Dermis blood vessel endothelial cell (primary cell): ENCODE measurements around the gene CCL5. TPM values are rescaled to one million over a fixed set of nuclear protein-coding genes. Genes with fewer than 3 reads are reported as not detected.
"Not testable (repeated sequence)": the region's sequence is repeated elsewhere in the genome, so short reads cannot be mapped to it uniquely, and the experiment has no call there.

Experiments
- DNase-seq: peaks from one replicate; pipeline ENCODE4 v3.0.0; 2010
- total RNA-seq: library from RNA; depleted of rRNA; stranded (reverse); fragments of >200 nt; gene quantifications from 2 replicates; pipeline ENCODE4 v1.2.3, GENCODE V29; 2014

CCL5 gene
- total RNA-seq, 1 donor from 2014 or later, result 0.17 TPM

DNA sequence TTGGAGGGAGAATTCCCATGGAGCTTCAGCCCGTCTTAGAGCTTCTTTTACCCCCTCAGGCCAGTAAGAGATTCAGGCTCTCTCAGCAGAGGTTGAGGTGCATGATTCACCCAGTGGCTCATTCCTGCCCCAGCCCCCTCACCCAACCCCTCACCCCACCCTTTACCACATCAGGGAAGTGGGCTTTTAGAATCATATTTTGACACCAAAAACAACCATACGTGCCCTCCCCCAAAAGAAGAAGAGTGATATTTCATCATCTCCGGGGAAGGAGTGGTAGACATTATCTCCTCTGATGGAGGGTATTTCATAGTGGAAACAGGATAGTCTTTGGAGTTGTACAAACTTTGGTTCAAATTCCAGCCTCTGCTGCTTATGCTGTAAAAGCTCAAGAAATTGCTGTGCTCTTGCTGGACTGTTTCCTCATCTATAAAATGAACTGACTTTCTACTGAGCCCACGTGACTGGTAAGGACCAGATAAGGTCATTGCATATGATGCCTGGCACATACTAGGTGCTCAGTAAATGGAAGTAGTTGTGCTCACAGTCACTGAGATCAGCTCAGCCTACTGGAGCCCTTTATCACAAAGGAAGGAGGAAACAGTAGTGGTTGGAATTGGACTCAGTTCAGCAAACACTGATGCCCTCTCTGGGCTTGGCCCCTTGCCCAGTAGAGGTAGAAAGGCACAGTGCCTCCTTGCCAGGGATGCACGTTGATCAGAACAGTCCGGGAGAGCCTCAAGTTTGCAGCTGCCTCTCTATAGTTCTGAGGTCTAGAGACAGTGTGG, 18.3 kb upstream of the CCL5 start:
- DNase-seq, result peak; percentile 12

DNA sequence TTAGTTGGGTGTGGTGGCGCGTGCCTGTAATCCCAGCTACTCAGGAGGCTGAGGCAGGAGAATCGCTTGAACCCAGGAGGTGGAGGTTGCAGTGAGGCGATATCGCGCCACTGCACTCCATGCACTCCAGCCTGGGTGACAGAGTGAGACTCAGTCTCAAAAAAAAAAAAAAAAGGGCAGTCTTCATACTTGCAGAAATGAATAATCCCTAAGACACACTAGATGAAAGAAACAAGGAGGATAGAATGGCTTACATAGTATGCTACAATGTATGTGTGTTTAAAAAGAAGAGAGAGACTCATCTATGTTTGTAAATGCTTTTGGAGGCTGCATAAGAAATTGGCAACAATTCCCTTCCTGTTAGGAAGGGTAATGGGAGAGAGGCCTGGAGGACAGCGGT, 17.6 kb upstream of the CCL5 start:
- not testable (repeated sequence) for DNase-seq

DNA sequence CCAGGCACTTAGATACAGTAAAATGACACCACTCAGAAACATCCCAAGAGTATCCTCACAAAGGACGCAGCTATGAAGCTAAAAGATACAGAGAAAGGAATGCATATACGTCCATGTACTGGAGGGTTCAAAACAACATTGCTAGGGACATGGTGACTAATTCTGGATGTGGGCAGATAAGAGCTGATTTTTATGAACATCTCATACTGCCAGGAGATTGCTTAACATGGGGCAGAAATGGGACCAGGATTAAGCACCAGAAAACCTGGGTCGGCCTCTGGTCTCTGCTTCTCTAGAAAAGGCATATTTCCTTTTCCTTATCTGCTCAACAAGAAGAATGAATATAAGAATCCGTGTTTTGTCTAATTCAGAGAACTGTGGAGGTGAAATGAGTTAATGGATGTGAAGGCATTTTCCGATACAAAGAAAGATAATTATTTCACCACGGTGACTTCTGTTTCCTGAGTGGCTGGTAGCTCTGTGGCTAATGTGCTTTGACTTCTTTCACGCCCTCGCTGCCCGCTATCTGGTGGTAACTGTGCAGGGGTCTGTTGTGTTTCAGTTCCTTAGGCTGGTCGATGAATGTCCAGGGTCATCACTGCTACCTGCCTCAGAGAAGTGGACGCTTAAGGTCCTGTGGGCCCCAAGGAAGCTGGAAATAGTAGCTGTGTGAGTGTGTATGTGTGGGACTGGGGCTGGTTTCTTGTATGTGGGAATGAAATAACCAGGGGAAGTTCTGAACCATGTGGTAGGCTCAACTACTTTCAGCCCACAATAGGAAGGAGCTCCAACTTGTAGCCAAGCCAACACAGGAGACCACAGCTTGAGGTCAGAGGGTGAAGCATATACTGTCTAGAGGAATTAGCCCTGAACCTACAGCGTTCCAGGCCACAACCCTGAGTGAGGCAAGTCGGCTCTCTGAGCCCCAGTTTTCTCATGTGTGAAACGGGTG, 15.8 kb upstream of the CCL5 start:
- no peak for DNase-seq

DNA sequence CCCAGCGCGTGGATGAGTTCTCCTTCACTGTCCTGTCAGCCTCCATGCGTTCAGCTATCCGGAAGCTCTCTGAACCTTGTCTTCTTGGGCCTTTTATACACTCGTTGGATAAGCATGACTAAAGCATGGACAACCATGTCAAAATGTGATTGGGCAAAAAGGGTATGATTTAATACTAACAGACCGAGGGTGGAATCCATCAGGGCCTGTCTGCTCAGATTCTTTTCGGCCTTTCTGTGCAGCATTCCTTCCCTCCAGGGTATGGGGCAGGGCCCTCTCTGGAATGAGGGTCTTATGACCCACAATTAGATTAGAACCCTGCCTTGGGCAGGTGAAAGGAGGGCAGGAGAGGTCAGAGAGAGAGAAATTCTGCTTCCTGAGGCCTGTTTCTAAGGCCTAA, 14.0 kb upstream of the CCL5 start:
- DNase-seq, result no peak

DNA sequence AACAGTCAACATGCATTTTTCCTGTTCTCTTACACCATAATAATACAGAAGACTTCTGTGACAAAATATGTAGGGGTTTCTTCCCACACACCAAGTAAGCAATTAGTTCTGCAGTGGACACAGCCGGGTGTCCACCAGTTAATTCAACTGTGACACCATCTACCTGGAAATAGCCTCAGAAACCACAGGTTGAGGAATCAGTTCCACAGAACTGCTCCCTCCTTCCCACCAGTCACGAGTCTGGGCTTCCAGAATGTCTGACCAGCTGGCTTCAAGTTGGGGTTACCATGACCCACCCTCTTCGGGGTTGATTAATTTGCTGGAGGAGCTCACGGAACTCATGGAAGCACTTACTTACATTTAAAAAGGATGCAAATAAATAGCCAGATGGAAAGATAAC, 13.6 kb upstream of the CCL5 start:
- DNase-seq, result no peak

DNA sequence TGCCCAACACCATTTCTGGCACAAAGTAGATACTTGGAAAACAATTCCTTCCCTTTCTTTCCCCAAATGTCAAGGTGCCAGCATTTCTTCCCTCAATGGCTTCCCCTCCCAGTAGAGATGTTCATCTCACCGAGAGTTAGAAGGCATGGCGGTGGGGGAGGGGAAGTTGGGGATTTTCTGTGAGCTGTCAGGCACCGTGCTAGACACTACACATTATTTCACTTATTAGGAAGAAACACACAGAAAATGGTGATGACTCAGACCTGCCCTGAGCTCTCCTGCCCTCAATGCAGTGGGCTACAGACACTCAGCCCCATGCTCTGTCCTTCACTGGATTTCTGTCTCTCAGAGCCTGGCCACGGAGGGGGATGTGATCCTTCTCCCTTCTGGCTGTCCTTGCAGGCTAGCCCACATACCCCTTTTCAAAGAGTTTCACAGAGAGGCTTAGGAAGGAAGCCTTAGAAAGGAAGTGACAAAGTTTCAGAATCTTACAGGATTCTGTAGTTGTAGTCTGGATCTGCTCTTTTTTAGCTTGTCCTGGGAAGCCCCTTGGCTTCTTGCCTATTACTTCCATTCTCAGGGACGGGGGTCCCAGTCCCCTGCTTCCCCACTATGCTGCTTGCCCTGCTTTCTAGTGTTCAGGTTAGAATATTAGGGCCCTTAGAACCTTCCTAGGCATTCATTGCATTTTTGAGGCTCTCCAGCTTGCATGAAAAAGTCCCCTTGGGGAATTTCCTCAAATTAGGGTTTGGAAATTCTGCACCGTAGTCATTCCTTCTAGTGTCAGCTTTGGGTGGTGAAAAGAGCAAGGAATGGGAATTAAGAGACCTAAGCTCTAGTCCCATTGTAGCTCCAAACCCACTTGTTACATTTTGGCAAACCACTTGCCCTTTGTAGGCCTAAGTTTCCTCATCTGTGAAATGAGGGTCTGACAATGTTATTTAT, 12.2 kb upstream of the CCL5 start:
- peak; percentile 22 for DNase-seq

DNA sequence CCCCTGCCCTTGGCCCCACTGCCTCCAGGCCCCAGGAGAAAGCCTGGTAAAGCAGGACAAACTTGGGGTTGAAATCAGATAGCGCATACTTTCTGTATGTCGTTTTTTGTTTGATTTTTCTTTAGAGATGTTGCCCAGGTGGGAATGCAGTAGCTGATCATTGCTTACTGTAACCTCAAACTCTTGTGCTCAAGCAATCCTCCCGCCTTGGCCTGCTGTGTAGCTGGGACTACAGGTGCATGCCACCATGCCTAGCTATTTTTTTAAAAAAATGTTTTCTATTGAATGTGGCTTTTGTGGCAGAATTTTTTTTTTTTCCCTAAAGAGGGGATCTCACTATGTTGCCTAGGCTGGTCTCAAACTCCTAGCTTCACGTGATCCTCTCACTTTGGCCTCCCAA, 11.1 kb upstream of the CCL5 start:
- no peak for DNase-seq

DNA sequence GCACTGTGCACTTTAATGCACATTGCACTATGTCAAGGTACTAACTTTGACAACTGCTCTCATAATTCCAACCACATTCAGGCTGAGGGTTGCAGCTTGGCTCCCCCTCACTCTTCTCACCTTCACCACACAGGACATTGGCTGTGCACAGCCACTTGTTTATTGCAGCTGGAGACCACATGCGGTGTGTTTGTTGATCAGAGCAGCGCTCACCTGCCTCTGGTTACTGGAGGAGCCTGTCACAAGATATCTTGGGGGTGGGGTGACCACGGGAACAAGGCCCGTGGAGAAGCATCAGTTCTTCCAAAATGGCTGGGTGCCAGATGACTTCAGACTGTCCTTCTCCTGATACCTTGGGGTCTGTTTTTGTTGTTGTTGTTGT, 10.6 kb upstream of the CCL5 start:
- no peak for DNase-seq

DNA sequence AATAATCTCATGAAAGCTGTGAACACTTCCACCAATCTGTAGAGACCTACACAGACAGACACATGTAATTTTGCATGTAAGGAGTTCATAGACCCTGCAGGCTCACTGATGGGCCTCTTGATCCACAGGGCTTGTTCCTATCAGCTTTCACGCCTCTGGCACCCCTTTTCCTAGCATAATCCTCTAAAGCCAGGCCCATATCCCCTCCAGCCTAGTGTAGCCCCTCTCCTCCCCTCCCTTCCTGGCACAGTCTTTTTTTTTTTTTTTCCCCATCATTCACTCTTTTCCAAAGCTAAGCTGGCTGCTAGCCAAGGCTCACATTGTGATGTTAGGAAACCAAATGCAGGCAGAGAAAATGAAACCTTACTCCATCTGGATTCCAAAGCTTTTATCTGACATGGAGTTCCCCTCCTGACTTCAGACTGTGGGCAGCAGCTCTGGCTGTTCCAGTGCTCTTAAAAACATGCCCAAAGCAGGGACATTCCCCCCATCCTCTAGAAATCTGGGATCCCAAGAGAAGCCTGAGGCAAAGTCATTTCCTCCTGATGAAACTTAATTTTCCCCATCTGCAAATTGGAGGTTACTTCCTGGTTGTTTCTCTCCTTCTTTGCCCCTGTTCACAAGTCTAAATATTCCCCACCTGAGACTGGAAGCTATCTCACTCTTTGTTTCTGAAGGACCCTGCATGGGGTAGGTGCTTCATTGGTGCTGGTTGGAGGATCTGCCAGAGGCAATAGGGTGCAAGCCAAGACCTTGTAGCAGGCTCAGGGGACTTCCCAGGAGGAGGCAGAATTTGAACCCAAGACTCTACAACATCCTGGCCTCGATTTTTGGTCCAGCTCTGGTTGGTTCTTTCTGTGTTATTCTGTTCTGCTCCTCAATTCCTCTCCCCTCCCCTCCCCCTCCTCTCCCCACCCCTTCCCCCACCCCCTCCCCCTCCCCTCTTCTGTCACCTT, 9.9 kb upstream of the CCL5 start:
- peak; percentile 46 for DNase-seq

DNA sequence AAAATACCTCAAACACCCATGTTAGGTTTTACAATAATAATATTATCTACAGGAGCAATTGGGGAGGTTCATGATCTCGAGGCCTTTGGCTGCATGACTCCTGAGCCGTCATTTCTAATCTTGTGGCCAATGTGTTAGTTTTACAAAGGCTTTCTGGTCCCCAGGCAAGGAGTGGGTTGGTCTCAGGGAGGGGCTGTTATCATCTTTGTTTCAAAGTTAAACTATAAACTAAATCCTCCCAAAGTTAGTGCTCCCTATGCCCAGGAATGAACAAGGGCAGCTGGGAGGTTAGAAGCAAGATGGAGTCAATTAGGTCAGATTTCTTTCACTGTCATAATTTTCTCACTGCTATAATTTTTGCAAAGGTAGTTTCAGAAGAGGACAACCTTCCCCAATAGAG, 9.1 kb upstream of the CCL5 start:
- DNase-seq, result no peak

DNA sequence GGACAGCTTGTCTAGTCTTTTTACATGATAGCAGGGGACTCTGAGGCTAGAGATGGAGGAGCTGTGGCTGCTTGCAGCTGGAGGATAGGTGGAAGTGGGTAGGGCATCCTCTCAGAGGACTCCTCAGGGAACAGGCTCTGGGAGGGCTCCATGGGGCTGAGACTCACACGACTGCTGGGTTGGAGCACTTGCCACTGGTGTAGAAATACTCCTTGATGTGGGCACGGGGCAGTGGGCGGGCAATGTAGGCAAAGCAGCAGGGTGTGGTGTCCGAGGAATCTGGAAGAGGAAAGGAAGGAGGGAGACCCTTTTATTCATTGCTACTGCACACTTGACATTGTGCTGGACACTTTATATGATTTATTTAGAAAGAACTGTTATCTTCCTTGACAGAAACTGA, 1.8 kb downstream of the CCL5 start:
- no peak for DNase-seq

DNA sequence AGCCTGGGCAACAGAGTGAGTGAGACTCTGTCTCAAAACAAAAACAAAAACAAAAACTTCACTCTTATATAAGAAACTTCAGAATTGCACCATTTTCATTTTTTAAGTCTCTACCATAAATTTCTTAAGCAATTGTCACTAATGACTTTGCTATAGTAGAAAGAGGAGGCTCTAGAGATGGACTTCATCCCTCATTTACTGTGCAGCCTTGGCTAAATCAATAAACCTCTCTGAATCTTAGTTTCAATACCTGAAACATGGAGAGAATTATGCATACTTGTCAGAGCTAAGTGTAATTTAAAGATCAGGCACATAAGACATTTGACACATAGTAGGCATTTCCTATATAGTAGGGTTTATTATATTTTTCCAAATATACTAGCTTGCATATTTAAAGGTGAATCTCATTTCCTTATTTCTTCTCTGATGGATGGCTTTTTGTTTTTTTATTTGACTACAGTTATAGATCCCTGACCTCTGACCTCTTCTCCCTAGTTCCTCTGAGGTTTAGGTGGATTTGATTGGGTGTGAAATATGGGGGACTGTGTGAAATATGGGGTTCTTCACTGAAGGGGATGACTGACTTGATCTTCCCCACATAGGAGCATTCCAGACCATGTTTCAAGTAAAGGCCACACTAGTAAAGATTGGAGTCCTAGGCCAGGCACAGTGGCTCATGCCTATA, 2.7 kb downstream of the CCL5 start:
- DNase-seq, result no peak

DNA sequence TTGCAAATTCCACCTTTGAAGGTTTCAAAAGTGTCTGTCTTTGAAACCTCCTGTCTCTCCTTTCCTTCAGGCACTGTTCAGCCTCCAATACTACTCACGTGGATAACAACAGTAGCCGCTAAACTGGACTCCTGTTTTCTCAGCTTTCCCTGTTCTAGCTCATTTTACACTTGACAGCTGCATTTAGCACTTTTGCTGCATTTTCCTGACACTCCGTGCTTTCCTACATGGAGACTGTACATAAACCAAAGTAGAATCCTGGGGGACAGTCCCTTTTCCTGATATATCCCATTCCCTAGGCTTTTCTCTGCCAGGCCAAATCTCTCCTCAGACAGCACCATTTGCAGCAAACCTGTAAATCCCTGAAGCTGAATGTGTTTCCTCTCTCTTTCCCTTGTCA, 3.6 kb downstream of the CCL5 start:
- no peak for DNase-seq

DNA sequence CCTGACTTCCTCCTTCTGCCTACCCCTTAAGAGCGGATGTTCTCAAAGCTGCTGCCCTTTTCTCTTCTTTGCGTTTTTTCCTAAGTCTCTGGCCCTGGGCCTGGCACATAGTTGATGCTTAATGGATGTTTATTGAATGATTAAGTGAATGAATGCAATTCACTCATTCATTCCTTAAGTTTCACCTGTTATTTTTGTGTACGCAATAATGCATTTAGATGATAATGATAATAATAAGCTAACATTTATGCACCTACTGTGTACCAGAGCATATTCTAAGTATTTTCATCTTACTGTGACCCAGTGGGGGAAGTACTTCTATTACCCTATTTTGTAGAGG, 4.4 kb downstream of the CCL5 start:
- no peak for DNase-seq

DNA sequence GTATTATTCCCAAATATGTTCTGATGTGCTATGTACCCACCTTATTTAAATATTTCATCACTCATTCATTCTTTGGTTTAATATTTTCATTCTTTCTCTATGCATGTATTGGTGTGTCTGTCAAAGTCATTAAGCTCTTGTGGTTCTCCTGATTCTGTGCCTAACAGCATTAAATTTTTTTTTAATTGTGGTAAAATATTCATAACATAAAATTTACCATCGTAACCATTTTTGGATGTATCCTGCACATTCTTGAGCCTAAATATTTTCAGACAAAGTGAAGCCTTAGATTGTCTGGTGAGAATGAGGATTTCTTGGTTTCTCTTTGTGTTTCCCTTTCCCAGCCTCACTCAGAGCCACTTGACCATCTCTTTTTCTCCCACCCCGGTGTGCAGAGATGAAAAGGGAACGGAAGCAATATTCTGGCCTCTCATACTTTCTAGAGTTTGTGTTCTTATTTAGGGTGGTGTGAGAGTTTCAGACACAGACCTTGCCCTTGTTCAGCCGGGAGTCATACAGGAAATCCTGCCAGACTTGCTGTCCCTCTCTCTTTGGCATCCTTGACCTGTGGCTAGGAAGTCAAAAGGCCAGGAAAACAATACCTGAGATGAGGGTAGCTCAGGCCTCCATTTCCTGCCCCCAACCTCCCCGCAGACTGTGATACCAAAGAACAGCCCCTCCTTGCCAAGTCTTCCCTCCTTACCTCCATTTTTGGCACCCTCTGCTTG, 4.9 kb downstream of the CCL5 start:
- peak; percentile 44 for DNase-seq

DNA sequence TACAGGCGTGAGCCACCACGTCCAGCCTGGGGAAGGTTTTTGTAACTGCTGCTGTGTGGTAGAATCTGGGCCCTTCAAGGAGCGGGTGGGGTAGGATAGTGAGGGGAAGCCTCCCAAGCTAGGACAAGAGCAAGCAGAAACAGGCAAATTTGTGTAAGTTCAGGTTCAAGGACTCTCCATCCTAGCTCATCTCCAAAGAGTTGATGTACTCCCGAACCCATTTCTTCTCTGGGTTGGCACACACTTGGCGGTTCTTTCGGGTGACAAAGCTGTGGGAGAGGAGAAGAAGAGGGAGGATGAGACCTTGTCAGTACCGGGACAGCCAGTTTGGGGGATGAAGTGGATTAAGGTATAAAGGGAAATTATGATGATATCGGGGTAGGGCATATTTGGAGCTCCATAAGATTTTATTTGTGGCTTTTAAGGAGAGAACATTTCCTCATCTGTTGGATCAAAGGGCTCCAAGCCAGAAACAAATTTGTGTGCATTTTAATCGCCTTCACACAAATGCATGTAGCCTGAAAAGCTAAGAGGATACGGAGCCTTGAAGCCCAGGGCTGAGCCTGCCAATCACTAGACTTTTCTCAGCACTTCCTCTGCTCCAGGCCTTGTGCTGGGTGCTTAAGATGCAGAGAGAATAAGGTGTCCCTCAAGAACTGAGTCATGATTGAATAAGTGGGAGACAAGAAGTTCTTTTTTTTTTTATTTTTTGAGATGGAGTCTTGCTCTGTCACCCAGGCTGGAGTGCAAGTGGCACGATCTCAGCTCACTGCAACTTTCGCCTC, 7.8 kb downstream of the CCL5 start:
- DNase-seq, result no peak

DNA sequence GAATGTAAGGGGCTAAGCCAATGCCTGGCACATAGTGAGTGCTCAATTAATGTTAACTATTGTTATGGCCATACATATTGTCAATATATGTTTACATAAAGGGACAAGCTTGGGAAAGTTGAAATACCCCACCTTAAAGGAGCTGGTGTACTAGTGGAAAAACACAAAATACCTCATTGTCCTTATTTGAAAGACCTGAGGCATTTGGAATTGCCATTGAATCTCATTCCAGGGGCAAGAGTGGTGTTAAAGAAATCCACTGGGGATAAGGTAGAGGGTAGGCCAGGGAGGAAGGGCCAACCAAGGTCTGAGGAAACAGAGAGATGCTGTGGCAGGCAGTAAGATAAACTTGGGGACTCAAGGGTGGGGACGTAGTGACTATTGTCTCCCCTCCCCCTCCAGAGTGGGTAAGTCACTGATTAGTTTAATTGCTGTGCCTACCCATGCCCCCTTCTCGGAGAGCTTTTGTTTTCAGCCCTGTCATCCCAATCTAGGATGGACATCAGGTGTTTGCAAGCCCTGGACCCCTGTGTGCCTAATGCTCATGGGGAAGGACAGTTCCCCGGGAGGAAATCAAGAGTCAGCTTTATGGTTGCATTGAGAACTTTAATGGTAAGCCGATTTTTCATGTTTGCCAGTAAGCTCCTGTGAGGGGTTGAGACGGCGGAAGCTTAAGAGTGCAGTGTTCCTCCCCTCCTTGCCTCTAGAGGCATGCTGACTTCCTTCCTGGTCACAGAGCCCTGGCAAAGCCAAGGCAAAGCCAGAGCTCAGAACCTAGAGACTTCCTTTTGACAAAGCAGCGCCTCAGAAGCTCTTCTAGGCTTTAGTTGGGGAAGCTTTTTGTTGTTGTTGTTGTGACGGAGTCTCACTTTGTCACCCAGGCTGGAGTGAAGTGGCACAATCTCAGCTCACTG, 9.0 kb downstream of the CCL5 start:
- DNase-seq, result peak; percentile 57

DNA sequence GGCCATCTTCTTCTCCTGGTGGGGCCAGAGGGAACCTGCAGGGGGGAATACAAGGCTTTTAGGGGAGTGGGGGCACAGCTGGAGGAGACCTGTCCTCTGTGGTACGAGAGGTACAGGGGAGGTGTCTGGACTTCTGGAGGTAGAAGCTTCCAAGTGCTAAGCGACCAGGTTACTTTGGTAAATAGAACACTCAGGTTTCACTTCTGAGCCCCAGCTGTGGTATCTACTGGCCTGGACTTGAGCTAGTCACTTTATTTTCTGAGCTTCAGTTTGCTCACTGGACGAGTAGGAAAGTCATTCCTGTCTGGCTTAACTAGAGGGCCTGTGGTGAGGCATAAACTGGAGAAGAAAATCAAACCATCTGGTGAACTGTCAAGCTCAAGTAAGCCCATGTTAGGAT, 11.4 kb downstream of the CCL5 start, which contains the start of gene HEATR9:
HEATR9 (minus strand) TSS at position 155 of the 400 bp plus-strand sequence; CDS start at position 6, 149 bp downstream.
- DNase-seq, result no peak
